Sigmoid colon (tissue), 7 donors: ENCODE results near the gene SUOX. TPM values are rescaled to one million over a fixed set of nuclear protein-coding genes. Genes with fewer than 3 reads are reported as not detected.
"Not testable (repeated sequence)": the region's sequence is repeated elsewhere in the genome, so short reads cannot be mapped to it uniquely, and the experiment has no call there.

Experiments
- DNase-seq: peaks from one replicate; pipeline ENCODE4 v3.0.0-alpha.2; 2019
- H3K27ac ChIP-seq, 4 donors: fragments of 200-600 bp; sonication (generic); one replicate each; pipeline ENCODE4 v1.5.1; 2016 to 2019; ENCODE audit warnings: mild to moderate bottlenecking in 1 of 4
- H3K27me3 ChIP-seq, 3 donors: fragments of 200-600 bp; sonication (generic); one replicate each; pipeline ENCODE4 v1.5.1; 2019; ENCODE audit warnings: mild to moderate bottlenecking in 1 of 3
- H3K36me3 ChIP-seq, 4 donors: fragments of 200-600 bp; sonication (generic); one replicate each; pipeline ENCODE4 v1.5.1; 2016 to 2019
- H3K4me1 ChIP-seq, 4 donors: fragments of 200-600 bp; sonication (generic); one replicate each; pipeline ENCODE4 v1.5.1; 2017 to 2019
- H3K4me3 ChIP-seq, 4 donors: fragments of 200-600 bp; sonication (generic); one replicate each; pipeline ENCODE4 v1.5.1; 2017 to 2019; ENCODE audit warnings: mild to moderate bottlenecking in 2 of 4, moderate library complexity in 1 of 4
- H3K9me3 ChIP-seq, 4 donors: fragments of 200-600 bp in 3 of 4; sonication (generic) in 3 of 4; one replicate each; pipeline versions ENCODE4 v1.5.1 to v1.6.1; 2013 to 2019
- CTCF ChIP-seq, 4 experiments: fragments of 450-650 bp in 3 of 4; fragments of 200-600 bp in 1 of 4; IDR thresholded peaks; one replicate each; pipeline ENCODE4 v1.5.1; 2016 to 2019; ENCODE audit warnings: antibody characterized with exemption in 4 of 4, mild to moderate bottlenecking in 3 of 4, moderate library complexity in 2 of 4
- EP300 ChIP-seq, 4 donors: sonication (generic); formaldehyde crosslinking; IDR thresholded peaks; one replicate each; pipeline ENCODE4 v1.6.1; 2017; ENCODE audit warnings: antibody characterized with exemption in 4 of 4
- POLR2A ChIP-seq, 2 donors: fragments of 450-650 bp; IDR thresholded peaks; one replicate each; pipeline ENCODE4 v1.6.1; 2016; ENCODE audit warnings: antibody characterized with exemption in 2 of 2, mild to moderate bottlenecking in 2 of 2, moderate library complexity in 2 of 2
- POLR2AphosphoS5 ChIP-seq, 4 donors: sonication (generic); formaldehyde crosslinking; IDR thresholded peaks; one replicate each; pipeline ENCODE4 v1.6.1; 2017; ENCODE audit warnings: antibody characterized with exemption in 4 of 4
- WGBS, 2 donors: extraction: QIAGEN DNeasy Blood & Tissue Kit; methylation state at CpG; one replicate each; pipeline ENCODE4 v1.1.7; 2013; 5-methylcytosine and 5-hydroxymethylcytosine counted together
- intact Hi-C: fragments of 100-400 bp; cut with DNase I; formaldehyde crosslinking; loops from one replicate; pipeline ENCODE4 v1.15.1; 2023
- polyA plus RNA-seq, 3 donors: library from polyadenylated mRNA; stranded (reverse); fragments of 200-250 nt; gene quantifications; one replicate each; pipeline ENCODE4 v1.2.3, GENCODE V29; 2013
- total RNA-seq, 4 donors: library from RNA; depleted of rRNA; stranded (reverse); fragments of >200 nt; gene quantifications; one replicate each; pipeline ENCODE4 v1.1.0, GENCODE V29; 2016
- donor health status: healthy with polysubstance abuse.
- donor health status: Bipolar disorder and iron deficiency.
- donor health status: healthy.

The SUOX gene
- total and polyA plus RNA-seq, 7 donors = 8.4 to 51.0 (median 20.9) TPM

- H3K27ac ChIP-seq = no peak overlapping the region
- H3K9me3 ChIP-seq = no peaks in the 10 kb centered on the region
- DNase-seq = no peak
- intact Hi-C loops = no loop called here
- WGBS, 2 donors = 61 to 84% methylated on average over 3 of the region's 3 CpGs
- TF ChIP-seq CTCF (IDR thresholded peaks at IDR 0.05) (no peak), POLR2AphosphoS5 (IDR thresholded peaks at IDR 0.05) (no peak), EP300 (IDR thresholded peaks at IDR 0.05) (no peak), POLR2A (IDR thresholded peaks at IDR 0.05) (no peak)
- peaks cover 10 to 62% (median 29%) of the 10 kb centered on the region in 4 donors for H3K36me3 ChIP-seq
- no peaks in the 10 kb centered on the region for H3K27me3 ChIP-seq
- H3K4me1 ChIP-seq = peaks cover 0 to 18% (median 2%) of the 10 kb centered on the region in 4 donors
- H3K4me3 ChIP-seq = no peak overlapping the region
These were observed 14.6 kb upstream of the SUOX start for GRCh38 chr12:55982319-55982936.

DNA sequence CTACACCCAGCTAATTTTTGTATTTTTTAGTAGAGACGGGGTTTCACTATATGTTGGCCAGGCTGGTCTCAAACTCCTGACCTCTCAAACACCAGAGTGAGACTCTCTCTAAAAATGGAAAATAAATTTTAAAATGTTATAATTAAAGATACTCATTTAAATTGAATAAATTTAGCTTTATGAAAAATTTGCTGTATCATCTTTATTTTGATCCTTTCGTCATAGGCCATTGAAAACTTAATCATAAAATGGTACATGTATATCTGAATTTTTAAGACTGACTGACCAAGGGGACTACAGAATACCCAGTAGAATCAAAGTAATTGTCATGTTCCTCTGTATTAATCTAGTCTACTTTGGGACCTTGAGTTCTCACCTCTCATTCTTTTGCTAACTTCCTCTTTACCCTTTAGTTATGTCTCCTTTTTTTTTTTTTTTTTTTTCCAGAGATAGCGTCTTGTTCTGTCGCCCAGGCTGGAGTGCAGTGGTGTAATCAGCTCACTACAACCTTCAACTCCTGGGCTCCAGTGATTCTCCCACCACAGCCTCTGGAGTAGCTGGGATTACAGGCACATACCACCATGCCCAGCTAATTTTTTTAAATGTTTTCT is 13.7 kb upstream of the SUOX start:
- H3K4me1 ChIP-seq = peaks cover 0 to 10% (median 0%) of the 10 kb centered on the region in 4 donors
- no peak overlapping the region for H3K4me3 ChIP-seq
- intact Hi-C loops = no loop called here
- peaks cover 11 to 71% (median 37%) of the 10 kb centered on the region in 4 donors for H3K36me3 ChIP-seq
- H3K9me3 ChIP-seq = no peaks in the 10 kb centered on the region
- no peak for DNase-seq
- WGBS, 2 donors = 79 to 88% methylated on average over 4 of the region's 4 CpGs
- TF ChIP-seq EP300 (IDR thresholded peaks at IDR 0.05) (no peak), POLR2A (IDR thresholded peaks at IDR 0.05) (no peak), CTCF (IDR thresholded peaks at IDR 0.05) (no peak), POLR2AphosphoS5 (IDR thresholded peaks at IDR 0.05) (no peak)
- no peak overlapping the region for H3K27ac ChIP-seq
- no peaks in the 10 kb centered on the region for H3K27me3 ChIP-seq

DNA sequence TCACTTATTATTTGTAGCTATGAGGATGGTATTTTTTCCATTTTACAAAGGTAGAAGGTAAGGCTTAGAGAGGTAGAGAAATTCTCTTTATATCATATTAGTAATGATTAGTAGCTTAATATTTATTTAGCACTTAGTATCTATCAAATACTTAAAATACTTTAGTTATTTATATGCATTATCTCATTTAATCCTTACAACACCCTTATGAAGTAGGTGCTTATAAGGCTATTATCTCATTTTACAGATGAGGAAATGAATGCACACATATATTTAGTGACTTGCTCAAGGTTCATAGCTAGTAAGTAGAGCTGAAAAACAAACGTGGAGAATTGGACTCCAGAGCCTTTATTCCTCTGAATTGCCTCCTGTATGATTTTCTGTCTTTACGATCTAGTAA is 12.2 kb upstream of the SUOX start:
- H3K4me3 ChIP-seq = no peak overlapping the region
- TF ChIP-seq POLR2AphosphoS5 (IDR thresholded peaks at IDR 0.05) = no peak
- no peak for TF ChIP-seq POLR2A (IDR thresholded peaks at IDR 0.05)
- no peak for TF ChIP-seq CTCF (IDR thresholded peaks at IDR 0.05)
- TF ChIP-seq EP300 (IDR thresholded peaks at IDR 0.05) = no peak
- no peaks in the 10 kb centered on the region for H3K9me3 ChIP-seq
- intact Hi-C loops = no loop called here
- DNase-seq = no peak
- 50 to 72% methylated on average over 2 of the region's 2 CpGs for WGBS, 2 donors
- H3K27ac ChIP-seq = no peak overlapping the region
- H3K27me3 ChIP-seq = no peaks in the 10 kb centered on the region
- H3K4me1 ChIP-seq = peaks cover 0 to 4% (median 0%) of the 10 kb centered on the region in 4 donors
- peaks cover 11 to 87% (median 49%) of the 10 kb centered on the region in 4 donors for H3K36me3 ChIP-seq

- H3K27ac ChIP-seq = no peak overlapping the region
- H3K27me3 ChIP-seq = no peaks in the 10 kb centered on the region
- intact Hi-C loops = no loop called here
- no peak overlapping the region for H3K4me3 ChIP-seq
- H3K4me1 ChIP-seq = peaks cover 0 to 4% (median 0%) of the 10 kb centered on the region in 4 donors
- DNase-seq = no peak
- WGBS, 2 donors = 91 to 93% methylated on average over 4 of the region's 4 CpGs
- H3K9me3 ChIP-seq = no peaks in the 10 kb centered on the region
- TF ChIP-seq POLR2AphosphoS5 (IDR thresholded peaks at IDR 0.05) (no peak), CTCF (IDR thresholded peaks at IDR 0.05) (no peak)
- H3K36me3 ChIP-seq = peaks cover 11 to 90% (median 53%) of the 10 kb centered on the region in 4 donors
These were observed 11.7 kb upstream of the SUOX start for GRCh38 chr12:55985341-55985740.

DNA sequence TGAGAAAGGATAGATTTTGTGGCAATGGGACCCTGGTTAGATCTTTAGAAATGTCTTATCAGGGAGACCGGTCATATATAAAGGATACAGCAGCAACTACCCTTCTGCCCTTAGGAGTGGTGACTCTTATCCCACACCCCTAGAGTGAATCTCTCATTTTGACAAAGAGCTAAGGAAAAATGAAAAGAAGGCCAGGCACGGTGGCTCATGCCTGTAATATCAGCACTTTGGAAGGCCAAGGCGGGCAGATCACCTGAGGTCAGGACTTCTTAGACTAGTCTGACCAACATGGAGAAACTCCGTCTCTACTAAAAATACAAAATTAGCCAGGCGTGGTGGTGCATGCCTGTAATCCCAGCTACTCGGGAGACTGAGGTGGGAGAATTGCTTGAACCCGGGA is 11.1 kb upstream of the SUOX start:
- intact Hi-C loops, H3K4me1 ChIP-seq, H3K9me3 ChIP-seq, H3K27ac ChIP-seq, H3K27me3 ChIP-seq, H3K4me3 ChIP-seq, DNase-seq: not testable (repeated sequence)
- peaks cover 17 to 90% (median 55%) of the 10 kb centered on the region in 4 donors for H3K36me3 ChIP-seq
- WGBS, 2 donors = 94 to 96% methylated on average over 7 of the region's 7 CpGs
